SK-N-SH treated with all-trans-retinoic acid at 6 μM for 48 hours (cell line): Measurements from ENCODE around the gene ERCC1.

Experiments
- ARNTL ChIP-seq: fragments of 450-650 bp; formaldehyde crosslinking; IDR thresholded peaks from 2 replicates; pipeline ENCODE4 v1.5.0; 2020; ENCODE audit warnings: low read depth, mild to moderate bottlenecking, moderate library complexity, borderline replicate concordance
- CSRNP3 ChIP-seq: fragments of 250-450 bp; sonication (Bioruptor Pico); IDR thresholded peaks from 2 replicates; pipeline ENCODE4 v1.5.1; 2021; ENCODE audit warnings: mild to moderate bottlenecking, moderate library complexity
- ESRRG ChIP-seq: fragments of 250-450 bp; sonication (Bioruptor Pico); IDR thresholded peaks from 2 replicates; pipeline ENCODE4 v1.6.1; 2021; ENCODE audit warnings: mild to moderate bottlenecking
- RARB ChIP-seq: fragments of 250-450 bp; sonication (Bioruptor Pico); IDR thresholded peaks from 2 replicates; pipeline ENCODE4 v1.8.0; 2021; ENCODE audit warnings: mild to moderate bottlenecking, moderate library complexity
- TSHZ2 ChIP-seq: fragments of 250-450 bp; sonication (Bioruptor Pico); IDR thresholded peaks from 2 replicates; pipeline ENCODE4 v1.5.0; 2020; ENCODE audit warnings: mild to moderate bottlenecking, moderate library complexity
- ZC3H10 ChIP-seq: fragments of 250-450 bp; sonication (Bioruptor Pico); IDR thresholded peaks from 2 replicates; pipeline ENCODE4 v1.5.1; 2021; ENCODE audit warnings: mild to moderate bottlenecking, moderate library complexity
- ZFP3 ChIP-seq: fragments of 250-450 bp; sonication (Bioruptor Pico); IDR thresholded peaks from 2 replicates; pipeline ENCODE4 v1.5.0; 2020; ENCODE audit warnings: mild to moderate bottlenecking, moderate library complexity
- ZFP30 ChIP-seq: fragments of 450-650 bp; formaldehyde crosslinking; IDR thresholded peaks from 2 replicates; pipeline ENCODE4 v1.5.0; 2022; ENCODE audit warnings: mild to moderate bottlenecking, moderate library complexity
- ZNF565 ChIP-seq: fragments of 450-650 bp; formaldehyde crosslinking; conservative IDR thresholded peaks from 2 replicates; pipeline ENCODE4 v1.5.0; 2020; ENCODE audit warnings: low read depth, mild to moderate bottlenecking, moderate library complexity
- ZNF70 ChIP-seq: fragments of 450-650 bp; formaldehyde crosslinking; IDR thresholded peaks from 2 replicates; pipeline ENCODE4 v1.5.0; 2020; ENCODE audit warnings: mild to moderate bottlenecking, moderate library complexity
- ZNF8 ChIP-seq: fragments of 450-650 bp; formaldehyde crosslinking; IDR thresholded peaks from 2 replicates; pipeline ENCODE4 v1.5.0; 2020; ENCODE audit warnings: mild to moderate bottlenecking, moderate library complexity
- TF ChIP-seq, protein P1 (sequence below): fragments of 250-450 bp; sonication (Bioruptor Pico); IDR thresholded peaks from 2 replicates; pipeline ENCODE4 v1.8.0; 2020; ENCODE audit warnings: mild to moderate bottlenecking, moderate library complexity, borderline replicate concordance

GRCh38 chr19:45445139-45445538 is 21.4 kb upstream of the ERCC1 start:
- TF ChIP-seq CSRNP3 (no peak), RARB (CRISPR knock-in tag) (no peak), ESRRG (CRISPR knock-in tag) (no peak), ZNF8 (CRISPR knock-in tag) (no peak), ZFP3 (CRISPR knock-in tag) (no peak), ARNTL (no peak), ZNF70 (CRISPR knock-in tag) (no peak), ZC3H10 (CRISPR knock-in tag) (no peak), ZNF565 (no peak), ZFP30 (CRISPR knock-in tag) (no peak), TSHZ2 (CRISPR knock-in tag) (no peak)
- TF ChIP-seq, protein P1, sequence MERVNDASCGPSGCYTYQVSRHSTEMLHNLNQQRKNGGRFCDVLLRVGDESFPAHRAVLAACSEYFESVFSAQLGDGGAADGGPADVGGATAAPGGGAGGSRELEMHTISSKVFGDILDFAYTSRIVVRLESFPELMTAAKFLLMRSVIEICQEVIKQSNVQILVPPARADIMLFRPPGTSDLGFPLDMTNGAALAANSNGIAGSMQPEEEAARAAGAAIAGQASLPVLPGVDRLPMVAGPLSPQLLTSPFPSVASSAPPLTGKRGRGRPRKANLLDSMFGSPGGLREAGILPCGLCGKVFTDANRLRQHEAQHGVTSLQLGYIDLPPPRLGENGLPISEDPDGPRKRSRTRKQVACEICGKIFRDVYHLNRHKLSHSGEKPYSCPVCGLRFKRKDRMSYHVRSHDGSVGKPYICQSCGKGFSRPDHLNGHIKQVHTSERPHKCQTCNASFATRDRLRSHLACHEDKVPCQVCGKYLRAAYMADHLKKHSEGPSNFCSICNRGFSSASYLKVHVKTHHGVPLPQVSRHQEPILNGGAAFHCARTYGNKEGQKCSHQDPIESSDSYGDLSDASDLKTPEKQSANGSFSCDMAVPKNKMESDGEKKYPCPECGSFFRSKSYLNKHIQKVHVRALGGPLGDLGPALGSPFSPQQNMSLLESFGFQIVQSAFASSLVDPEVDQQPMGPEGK (CRISPR knock-in tag): no peak
